Activated T-cell treated with anti-CD3 and anti-CD28 coated beads, Interleukin-2, amount 50 U/mL, for 72 hours (primary cell): ENCODE results near the gene TLL2. TPM values are rescaled to one million over a fixed set of nuclear protein-coding genes. Genes with fewer than 3 reads are reported as not detected.

Experiments
- ATAC-seq, 2 donors: fragments of 150-1000 bp; cut with Tn5 transposase; replicated peaks in 1 of 2; 2 replicates each; pipeline ENCODE4 v1.10.0; 2021; ENCODE audit warnings: moderate library complexity in 2 of 2, mild to moderate bottlenecking in 1 of 2
- DNase-seq, 2 donors: peaks; one replicate each; pipeline ENCODE4 v3.0.0; 2021 to 2022; ENCODE audit warnings: mixed read lengths in 1 of 2
- H3K27ac Mint-ChIP-seq: one replicate; pipeline ENCODE4 v1.8.0; 2022; ENCODE audit warnings: mild to moderate bottlenecking, moderate library complexity, mixed read lengths
- H3K27me3 Mint-ChIP-seq: one replicate; pipeline ENCODE4 v1.8.0; 2022; ENCODE audit warnings: low read depth, mixed read lengths
- H3K36me3 Mint-ChIP-seq, 2 donors: one replicate each; pipeline ENCODE4 v1.8.0; 2022; ENCODE audit warnings: mixed read lengths in 2 of 2, mild to moderate bottlenecking in 1 of 2; ENCODE audit not compliant: insufficient read depth in 2 of 2
- H3K4me1 Mint-ChIP-seq: one replicate; pipeline ENCODE4 v1.8.0; 2022; ENCODE audit warnings: low read depth, mixed read lengths
- H3K4me3 Mint-ChIP-seq, 2 donors: one replicate each; pipeline ENCODE4 v1.8.0; 2022; ENCODE audit warnings: mild to moderate bottlenecking in 2 of 2, mixed read lengths in 2 of 2, moderate library complexity in 2 of 2
- H3K9me3 Mint-ChIP-seq, 2 donors: one replicate each; pipeline ENCODE4 v1.8.0; 2022; ENCODE audit warnings: mixed read lengths in 2 of 2
- total RNA-seq, 2 donors: library from RNA; stranded (reverse); gene quantifications; one replicate each; pipeline ENCODE4 v1.2.3, GENCODE V29; 2022

TLL2 gene
- total RNA-seq, 2 donors from 2014 or later, result 0.09 TPM; not detected in 1

GRCh38 chr10:96377816-96378294 lies 135.9 kb downstream of the TLL2 start:
- no peaks in the 10 kb centered on the region for H3K36me3 Mint-ChIP-seq
- DNase-seq (no peak), ATAC-seq (no peak)
- peaks cover 11% of the 10 kb centered on the region for H3K27me3 Mint-ChIP-seq
- no peak overlapping the region for H3K27ac Mint-ChIP-seq
- peaks cover 5% of the 10 kb centered on the region for H3K4me1 Mint-ChIP-seq
- no peak overlapping the region for H3K4me3 Mint-ChIP-seq
- H3K9me3 Mint-ChIP-seq, result no peaks in the 10 kb centered on the region

GRCh38 chr10:96376483-96376882 lies 137.2 kb downstream of the TLL2 start:
- H3K36me3 Mint-ChIP-seq, result no peaks in the 10 kb centered on the region
- H3K27ac Mint-ChIP-seq, result no peak overlapping the region
- no peak overlapping the region for H3K4me3 Mint-ChIP-seq
- no peak for ATAC-seq
- no peaks in the 10 kb centered on the region for H3K9me3 Mint-ChIP-seq
- peaks cover 11% of the 10 kb centered on the region for H3K27me3 Mint-ChIP-seq
- DNase-seq, result peak; percentile 7
- peaks cover 5% of the 10 kb centered on the region for H3K4me1 Mint-ChIP-seq

GRCh38 chr10:96374985-96375830 lies 138.5 kb downstream of the TLL2 start:
- ATAC-seq, result peak; percentile 81 to 85

DNA sequence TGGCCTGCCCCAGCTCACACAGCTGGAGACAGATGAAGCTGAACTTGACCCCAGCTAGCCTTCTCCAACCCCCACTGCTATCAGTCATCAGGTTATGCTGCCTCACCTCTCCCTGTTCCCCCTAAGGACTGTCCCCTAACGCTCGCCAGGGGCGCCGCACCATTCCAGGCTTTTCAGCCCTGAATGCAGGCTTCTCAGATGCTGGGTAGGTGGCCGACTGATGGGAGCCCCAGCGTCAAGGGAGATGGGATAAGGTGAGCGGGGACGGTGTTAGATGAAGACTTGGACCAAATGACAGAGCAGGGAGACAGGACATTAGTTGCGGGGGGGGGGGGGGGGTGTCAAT lies 139.1 kb downstream of the TLL2 start:
- no peaks in the 10 kb centered on the region for H3K36me3 Mint-ChIP-seq
- H3K4me1 Mint-ChIP-seq, result peaks cover 5% of the 10 kb centered on the region
- ATAC-seq (no peak), DNase-seq (no peak)
- peak overlapping the region; percentile 68 to 75 for H3K4me3 Mint-ChIP-seq
- H3K9me3 Mint-ChIP-seq, result no peaks in the 10 kb centered on the region
- peaks cover 11% of the 10 kb centered on the region for H3K27me3 Mint-ChIP-seq
- no peak overlapping the region for H3K27ac Mint-ChIP-seq

More at GRCh38 chr10:96374985-96375830, 138.5 kb downstream of the TLL2 start:
- peak; percentile 81 for DNase-seq
- H3K27ac Mint-ChIP-seq, result no peak overlapping the region
- H3K36me3 Mint-ChIP-seq, result no peaks in the 10 kb centered on the region
- H3K27me3 Mint-ChIP-seq, result peaks cover 11% of the 10 kb centered on the region
- no peaks in the 10 kb centered on the region for H3K9me3 Mint-ChIP-seq
- peaks cover 5% of the 10 kb centered on the region for H3K4me1 Mint-ChIP-seq
- peak overlapping the region; percentile 68 to 75 for H3K4me3 Mint-ChIP-seq

GRCh38 chr10:96374004-96374403 lies 139.7 kb downstream of the TLL2 start:
- H3K27me3 Mint-ChIP-seq, result peaks cover 11% of the 10 kb centered on the region
- H3K27ac Mint-ChIP-seq, result no peak overlapping the region
- no peaks in the 10 kb centered on the region for H3K9me3 Mint-ChIP-seq
- no peaks in the 10 kb centered on the region for H3K36me3 Mint-ChIP-seq
- ATAC-seq (no peak), DNase-seq (no peak)
- peaks cover 5% of the 10 kb centered on the region for H3K4me1 Mint-ChIP-seq
- H3K4me3 Mint-ChIP-seq, result peak overlapping the region; percentile 23 to 49

GRCh38 chr10:96371356-96371755 lies 142.4 kb downstream of the TLL2 start:
- Mint-ChIP-seq H3K4me1 (peaks cover 5% of the 10 kb centered on the region), H3K9me3 (no peaks in the 10 kb centered on the region), H3K27ac (no peak overlapping the region), H3K36me3 (no peaks in the 10 kb centered on the region), H3K4me3 (no peak overlapping the region), H3K27me3 (peaks cover 11% of the 10 kb centered on the region)
- ATAC-seq, result no peak
- DNase-seq, result no peak

DNA sequence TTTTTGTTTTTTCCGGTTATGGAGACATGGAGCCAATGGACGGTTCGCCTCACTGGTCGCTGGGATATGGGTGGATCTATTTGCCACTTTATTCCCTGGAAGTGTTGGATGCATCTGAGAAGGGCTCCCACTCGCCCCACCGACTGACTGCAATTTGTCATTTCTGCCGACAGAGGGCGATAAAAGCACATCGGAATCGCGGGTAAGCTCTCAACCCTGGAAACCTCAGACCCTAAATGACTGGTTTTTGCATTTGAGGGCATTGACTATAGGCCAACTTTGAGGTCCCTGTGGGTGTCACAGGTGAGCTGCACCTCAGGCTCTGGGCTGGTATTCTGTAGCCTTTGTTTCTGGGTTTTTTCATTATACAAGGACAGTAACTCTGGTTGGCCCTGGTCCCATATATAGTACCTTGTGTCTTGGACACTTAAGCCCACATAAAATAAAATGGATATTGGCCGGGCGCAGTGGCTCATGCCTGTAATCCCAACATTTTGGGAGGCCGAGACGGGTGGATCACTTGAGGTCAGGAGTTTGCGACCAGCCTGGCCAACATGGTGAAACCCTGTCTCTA lies 143.1 kb downstream of the TLL2 start:
- DNase-seq, result peak; percentile 44 to 63
- H3K4me1 Mint-ChIP-seq, result peaks cover 3% of the 10 kb centered on the region
- peak; percentile 43 to 72 for ATAC-seq
- H3K9me3 Mint-ChIP-seq, result no peaks in the 10 kb centered on the region
- no peak overlapping the region for H3K4me3 Mint-ChIP-seq
- H3K36me3 Mint-ChIP-seq, result no peaks in the 10 kb centered on the region
- peaks cover 11% of the 10 kb centered on the region for H3K27me3 Mint-ChIP-seq
- no peak overlapping the region for H3K27ac Mint-ChIP-seq

- ATAC-seq, result no peak
- Mint-ChIP-seq H3K27ac (no peak overlapping the region), H3K36me3 (no peaks in the 10 kb centered on the region)
Observed at GRCh38 chr10:96369890-96370583, 143.7 kb downstream of the TLL2 start.

DNA sequence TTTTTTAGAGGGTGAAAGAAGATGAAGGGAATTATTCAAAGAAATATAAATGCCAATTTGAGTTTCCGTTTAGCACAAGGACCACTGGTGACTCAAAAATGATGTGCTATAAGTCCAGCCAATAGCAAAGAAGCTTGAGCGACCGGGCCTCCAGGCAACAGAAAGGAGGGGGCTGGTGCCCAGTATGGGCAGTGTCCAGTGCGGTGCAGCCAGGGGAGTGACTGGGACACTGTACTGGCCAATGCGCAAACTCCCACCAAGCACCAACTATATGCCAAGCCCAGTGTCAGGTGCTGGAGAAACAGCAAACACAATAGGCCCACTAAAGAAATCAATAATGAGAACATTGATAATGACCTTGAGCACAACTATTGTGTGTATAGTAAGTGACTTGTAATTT lies 144.8 kb downstream of the TLL2 start:
- Mint-ChIP-seq H3K4me1 (no peaks in the 10 kb centered on the region), H3K27ac (no peak overlapping the region), H3K36me3 (no peaks in the 10 kb centered on the region), H3K4me3 (no peak overlapping the region), H3K27me3 (peaks cover 6% of the 10 kb centered on the region), H3K9me3 (no peaks in the 10 kb centered on the region)
- DNase-seq (no peak), ATAC-seq (no peak)

More at GRCh38 chr10:96369890-96370583, 143.7 kb downstream of the TLL2 start:
- no peak for DNase-seq
- Mint-ChIP-seq H3K9me3 (no peaks in the 10 kb centered on the region), H3K4me3 (no peak overlapping the region), H3K4me1 (no peaks in the 10 kb centered on the region), H3K27me3 (peaks cover 11% of the 10 kb centered on the region)

GRCh38 chr10:96367470-96367869 lies 146.3 kb downstream of the TLL2 start:
- H3K27me3 Mint-ChIP-seq, result no peaks in the 10 kb centered on the region
- no peak overlapping the region for H3K27ac Mint-ChIP-seq
- no peaks in the 10 kb centered on the region for H3K36me3 Mint-ChIP-seq
- no peak overlapping the region for H3K4me3 Mint-ChIP-seq
- DNase-seq (no peak), ATAC-seq (no peak)
- no peaks in the 10 kb centered on the region for H3K9me3 Mint-ChIP-seq
- H3K4me1 Mint-ChIP-seq, result no peaks in the 10 kb centered on the region

DNA sequence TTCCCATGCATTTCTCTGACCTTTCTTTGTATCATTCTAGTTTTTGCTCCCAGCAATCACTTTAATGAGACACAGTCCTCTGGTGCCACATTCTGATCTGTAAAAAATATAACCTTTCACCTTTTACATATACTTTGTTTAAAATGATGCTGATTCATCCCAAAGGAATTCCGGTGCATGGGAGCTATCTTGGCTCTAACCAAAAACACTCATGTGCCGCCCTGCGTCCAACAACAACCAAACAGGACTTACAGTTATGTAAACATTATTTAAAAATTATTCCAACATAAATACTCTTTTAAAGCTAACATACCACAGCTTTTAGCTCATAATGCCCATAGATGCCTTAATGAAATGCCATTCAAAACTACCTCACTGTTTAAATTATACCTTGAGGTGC lies 147.2 kb downstream of the TLL2 start:
- no peaks in the 10 kb centered on the region for H3K4me1 Mint-ChIP-seq
- H3K27me3 Mint-ChIP-seq, result no peaks in the 10 kb centered on the region

GRCh38 chr10:96365571-96365970 lies 148.2 kb downstream of the TLL2 start:
- no peaks in the 10 kb centered on the region for H3K27me3 Mint-ChIP-seq
- H3K9me3 Mint-ChIP-seq, result no peaks in the 10 kb centered on the region
- no peaks in the 10 kb centered on the region for H3K36me3 Mint-ChIP-seq
- H3K4me3 Mint-ChIP-seq, result no peak overlapping the region
- DNase-seq, result no peak
- H3K27ac Mint-ChIP-seq, result no peak overlapping the region
- H3K4me1 Mint-ChIP-seq, result no peaks in the 10 kb centered on the region
- ATAC-seq, result no peak

More for the DNA sequence above, 147.2 kb downstream of the TLL2 start:
- no peaks in the 10 kb centered on the region for H3K36me3 Mint-ChIP-seq
- no peak for ATAC-seq
- no peak for DNase-seq
- no peak overlapping the region for H3K27ac Mint-ChIP-seq
- no peak overlapping the region for H3K4me3 Mint-ChIP-seq
- H3K9me3 Mint-ChIP-seq, result no peaks in the 10 kb centered on the region

DNA sequence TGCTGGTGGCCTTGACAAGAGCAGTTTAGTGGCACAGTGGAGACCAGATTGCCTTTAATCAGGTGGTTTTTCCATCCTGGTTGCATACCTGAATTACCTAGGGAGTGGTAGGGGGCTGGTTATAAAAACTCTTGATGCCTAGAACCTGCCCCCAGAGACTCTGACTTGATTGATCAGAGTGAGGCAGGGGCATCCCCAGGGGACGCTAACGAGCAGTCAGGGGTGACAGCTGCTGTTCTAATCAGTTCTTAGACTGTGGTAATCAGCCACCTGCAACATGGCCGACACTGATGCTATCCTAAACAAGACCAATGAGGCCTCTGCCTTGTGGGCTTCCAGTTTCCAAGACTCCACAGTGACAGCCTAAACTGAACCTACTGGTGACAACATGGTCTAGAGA lies 153.0 kb downstream of the TLL2 start:
- Mint-ChIP-seq H3K27me3 (peaks cover 15% of the 10 kb centered on the region), H3K27ac (no peak overlapping the region), H3K9me3 (no peaks in the 10 kb centered on the region), H3K4me1 (no peaks in the 10 kb centered on the region), H3K36me3 (no peaks in the 10 kb centered on the region), H3K4me3 (no peak overlapping the region)
- DNase-seq (no peak), ATAC-seq (no peak)
